Esophagus squamous epithelium (tissue), 4 donors: ENCODE results near the gene XRCC4.

ENCODE experiments used
- CTCF ChIP-seq, 6 experiments: fragments of 450-650 bp in 4 of 6; fragments of 200-600 bp in 2 of 6; sonication (generic) in 2 of 6; IDR thresholded peaks; one replicate each; pipeline ENCODE4 v1.5.1; 2016 to 2019; ENCODE audit warnings: antibody characterized with exemption in 6 of 6, mild to moderate bottlenecking in 4 of 6, moderate library complexity in 4 of 6
- POLR2A ChIP-seq, 4 donors: fragments of 450-650 bp; IDR thresholded peaks; one replicate each; pipeline ENCODE4 v1.6.1; 2017; ENCODE audit warnings: antibody characterized with exemption in 4 of 4, mild to moderate bottlenecking in 4 of 4, moderate library complexity in 3 of 4

DNA sequence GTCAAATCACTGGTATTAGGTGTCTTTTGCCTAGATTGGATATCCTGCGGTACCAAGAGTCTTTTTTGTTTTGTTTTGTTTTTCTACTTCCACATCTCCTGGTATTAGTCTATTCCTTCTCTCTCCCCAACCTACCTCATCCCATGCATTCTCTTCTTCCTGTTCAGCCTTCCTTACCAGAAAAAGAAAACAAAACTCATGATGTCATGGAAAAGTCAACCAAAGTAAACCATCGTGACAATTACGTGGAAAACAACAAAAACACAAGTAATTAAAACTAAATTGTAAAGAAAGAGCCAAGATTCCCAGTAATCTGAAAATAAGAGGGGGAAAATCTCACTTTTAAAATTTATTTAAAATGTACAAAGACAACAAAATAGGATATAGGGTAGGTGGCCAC, 38.4 kb upstream of the XRCC4 start:
- TF ChIP-seq CTCF (IDR thresholded peaks at IDR 0.05) (no peak), POLR2A (IDR thresholded peaks at IDR 0.05) (no peak)
